ENCODE data around the gene PRKN. TPM values are rescaled to one million over a fixed set of nuclear protein-coding genes. Genes with fewer than 3 reads are reported as not detected.

The PRKN gene
- total and polyA plus RNA-seq, 9 of the 15 experiments (the other 6 are each of a cell fraction or from before 2014, with no cell fraction given), result 0.03 to 0.96 (median 0.15) TPM; not detected in 2

GRCh38 chr6:161389756-161390155 is 1337.8 kb downstream of the PRKN start (continued):
- TF ChIP-seq RREB1 (CRISPR knock-in tag; IDR thresholded peaks at IDR 0.05) (no peak), ZNF311 (CRISPR knock-in tag; IDR thresholded peaks at IDR 0.05) (no peak), ZNF316 (IDR thresholded peaks at IDR 0.05) (no peak), ZC3H4 (CRISPR knock-in tag; IDR thresholded peaks at IDR 0.05; ENCODE audit: borderline replicate concordance) (no peak), TRIM28 (IDR thresholded peaks at IDR 0.05) (no peak), ADNP (tag; IDR thresholded peaks at IDR 0.05) (no peak), ZNF431 (CRISPR knock-in tag; IDR thresholded peaks at IDR 0.05) (no peak)
